A549 (cell line): Measurements from ENCODE around the gene MEX3B. TPM values are rescaled to one million over a fixed set of nuclear protein-coding genes. Genes with fewer than 3 reads are reported as not detected.

ENCODE experiments used
- ATAC-seq, 2 experiments: fragments of 200-7000 bp in 1 of 2; fragments of >200 bp in 1 of 2; cut with Nextera tagmentation in 1 of 2; cut with Tn5 transposase in 1 of 2; 3 replicates each; pipeline versions ENCODE4 v1.8.0 to v1.9.1; 2018 to 2020; ENCODE audit warnings: mild to moderate bottlenecking in 1 of 2, moderate library complexity in 1 of 2
- CTCF ChIA-PET: fragments of 300-600 bp; sonication (Branson Sonifier 250); formaldehyde crosslinking; extraction: SDS; loops from one replicate; lab custom pipeline; 2021; ENCODE audit warnings: antibody characterized with exemption, inconsistent platforms; lab: Yijun Ruan, JAX
- POLR2A ChIA-PET: fragments of 350-600 bp; formaldehyde crosslinking; extraction: SDS; loops from one replicate; lab custom pipeline; 2021; ENCODE audit warnings: antibody characterized with exemption, inconsistent platforms; lab: Yijun Ruan, JAX
- DNase-seq, 2 experiments: peaks; one replicate each; pipeline versions ENCODE4 v3.0.0 to v3.0.0-alpha.2; 2011 to 2016; ENCODE audit warnings: low read depth in 1 of 2, low spot score in 1 of 2
- FAIRE-seq: peaks from 2 replicates; lab custom pipeline; 2011; peaks lifted over from hg19 to GRCh38; lab: Jason Lieb, UNC
- H3K27ac ChIP-seq, 2 experiments: fragments of >200 bp; sonication (Bioruptor Twin); formaldehyde crosslinking; 3 replicates each; pipeline ENCODE4 v1.5.1; 2016 to 2017
- H3K4me1 ChIP-seq: fragments of >200 bp; sonication (Bioruptor Twin); formaldehyde crosslinking; 3 replicates; pipeline ENCODE4 v1.6.1; 2016
- H3K4me2 ChIP-seq: fragments of >200 bp; sonication (Bioruptor Twin); formaldehyde crosslinking; 3 replicates; pipeline ENCODE4 v1.6.1; 2016
- H3K4me3 ChIP-seq: fragments of >200 bp; sonication (Bioruptor Twin); formaldehyde crosslinking; 3 replicates; pipeline ENCODE4 v1.5.1; 2016
- H3K9me3 ChIP-seq: fragments of >200 bp; sonication (Bioruptor Twin); formaldehyde crosslinking; 3 replicates; pipeline ENCODE4 v1.6.1; 2016
- CBX8 ChIP-seq: fragments of 200-600 bp; sonication (generic); IDR thresholded peaks from 2 replicates; pipeline ENCODE4 v1.6.1; 2016
- E2F6 ChIP-seq: IDR thresholded peaks from 2 replicates; pipeline ENCODE4 v1.6.1; 2012; ENCODE audit warnings: low read depth, borderline replicate concordance
- EHMT2 ChIP-seq: fragments of 200-600 bp; sonication (generic); IDR thresholded peaks from 2 replicates; pipeline ENCODE4 v1.6.1; 2016; ENCODE audit warnings: antibody characterized with exemption, low read depth, mild to moderate bottlenecking, moderate library complexity
- EP300 ChIP-seq, 2 experiments: fragments of >200 bp; sonication (Bioruptor Twin); formaldehyde crosslinking; IDR thresholded peaks; 2 replicates in 1 of 2; 3 replicates in 1 of 2; pipeline ENCODE4 v1.6.1; 2016 to 2017
- FOSB ChIP-seq: fragments of 250-450 bp; sonication (Bioruptor Pico); IDR thresholded peaks from 2 replicates; pipeline ENCODE4 v1.5.0; 2020; ENCODE audit warnings: mild to moderate bottlenecking, moderate library complexity
- FOSL2 ChIP-seq, 2 experiments: fragments of 450-650 bp in 1 of 2; fragments of >200 bp in 1 of 2; sonication (Bioruptor Twin) in 1 of 2; formaldehyde crosslinking; IDR thresholded peaks; 2 replicates each; pipeline versions ENCODE4 v1.5.0 to v1.6.1; 2016 to 2020; ENCODE audit warnings: mild to moderate bottlenecking in 1 of 2, moderate library complexity in 1 of 2
- GATA3 ChIP-seq: IDR thresholded peaks from 2 replicates; pipeline ENCODE4 v1.6.1; 2012; ENCODE audit warnings: borderline replicate concordance
- HDAC2 ChIP-seq: fragments of 200-600 bp; sonication (generic); IDR thresholded peaks from 2 replicates; pipeline ENCODE4 v1.6.1; 2016
- KDM1A ChIP-seq: fragments of 200-600 bp; sonication (generic); IDR thresholded peaks from 2 replicates; pipeline ENCODE4 v1.6.1; 2016; ENCODE audit warnings: low read depth, mild to moderate bottlenecking
- MAX ChIP-seq: IDR thresholded peaks from 2 replicates; pipeline ENCODE4 v1.6.1; 2012
- NR3C1 ChIP-seq: fragments of >200 bp; sonication (Bioruptor Twin); formaldehyde crosslinking; IDR thresholded peaks from 3 replicates; pipeline ENCODE4 v1.6.1; 2017
- PBX3 ChIP-seq: IDR thresholded peaks from 2 replicates; pipeline ENCODE4 v1.6.1; 2012
- PHF8 ChIP-seq: fragments of 200-600 bp; sonication (generic); IDR thresholded peaks from 2 replicates; pipeline ENCODE4 v1.6.1; 2016; ENCODE audit warnings: low read depth, mild to moderate bottlenecking, antibody characterized with exemption, moderate library complexity, borderline replicate concordance
- RNF2 ChIP-seq: fragments of 200-600 bp; sonication (generic); IDR thresholded peaks from 2 replicates; pipeline ENCODE4 v1.6.1; 2016; ENCODE audit warnings: low read depth, mild to moderate bottlenecking, antibody characterized with exemption, moderate library complexity, borderline replicate concordance
- TFCP2L1 ChIP-seq: fragments of 250-450 bp; sonication (Bioruptor Pico); IDR thresholded peaks from 2 replicates; pipeline ENCODE4 v1.5.0; 2021; ENCODE audit warnings: mild to moderate bottlenecking
- ZSCAN20 ChIP-seq: fragments of 250-450 bp; sonication (Bioruptor Pico); IDR thresholded peaks from 2 replicates; pipeline ENCODE4 v1.8.0; 2022; ENCODE audit warnings: mild to moderate bottlenecking, moderate library complexity
- WGBS: methylation state at CpG from one replicate; pipeline ENCODE4 v1.1.6; 2017; ENCODE audit errors: missing lambda C conversion rate; 5-methylcytosine and 5-hydroxymethylcytosine counted together
- polyA plus RNA-seq, 4 experiments: library from polyadenylated mRNA; depleted of rRNA in 3 of 4; stranded (reverse); fragments of >200 nt; fragmentation: RNase III in 1 of 4; extraction: RNeasy Plus Mini Kit Qiagen cat#74134 plus additional on column Dnase treatment in 1 of 4; gene quantifications; 2 replicates in 3 of 4; 3 replicates in 1 of 4; pipeline ENCODE4 v1.2.3, GENCODE V29; 2011 to 2017

The MEX3B gene
- polyA plus RNA-seq, 2 of the 4 experiments (the other 2 are of a cell fraction): 2.3 to 4.2 TPM

- TF ChIP-seq PHF8 (peak; percentile 92), FOSB (CRISPR knock-in tag) (no peak), HDAC2 (no peak)
Observed at GRCh38 chr15:82046666-82047452, 1.0 kb upstream of the MEX3B start (continued).

- peak overlapping the region; percentile 61 for H3K4me3 ChIP-seq
- under 1% methylated on average over 29 of the region's 71 CpGs for WGBS
- ATAC-seq: peak; percentile 49 to 51
Observed at GRCh38 chr15:82045179-82045891, 483 bp downstream of the MEX3B start.

GRCh38 chr15:82044373-82045178, 1.2 kb downstream of the MEX3B start:
- POLR2A ChIA-PET: no interaction called here
- Histone ChIP-seq H3K4me3 (peak overlapping the region; percentile 61), H3K9me3 (no peaks in the 10 kb centered on the region), H3K4me1 (peaks cover 11% of the 10 kb centered on the region; the same call in 2 of the 3 replicates), H3K4me2 (peak overlapping the region; percentile 95), H3K27ac (peak overlapping the region; percentile 87 to 93)
- WGBS: 26% methylated on average over 53 of the region's 54 CpGs
- TF ChIP-seq FOSB (CRISPR knock-in tag): no peak
- TF ChIP-seq E2F6: 0 out of 2 replicates have a peak, but pooled peaks have one; percentile 19
- TF ChIP-seq CBX8: no peak
- ATAC-seq (peak in 1 of 2 experiments; percentile 13; a peak in 3 of 6 replicates), DNase-seq (peak; percentile 27 to 37), FAIRE-seq (no peak)
- CTCF ChIA-PET: no interaction called here

More at GRCh38 chr15:82045179-82045891, 483 bp downstream of the MEX3B start:
- Histone ChIP-seq H3K4me1 (peaks cover 11% of the 10 kb centered on the region; the same call in 2 of the 3 replicates), H3K9me3 (no peaks in the 10 kb centered on the region), H3K27ac (peak overlapping the region; percentile 87 to 93), H3K4me2 (peak overlapping the region; percentile 95)
- 0 out of 5 replicates have a peak, but pooled peaks of 1 of the 2 experiments have one; percentile 3 for TF ChIP-seq EP300 (IDR thresholded peaks at IDR 0.05)
- TF ChIP-seq PHF8: no peak
- peak; percentile 35; the same call in 1 of the 2 replicates for TF ChIP-seq RNF2
- no peak for TF ChIP-seq EHMT2
- TF ChIP-seq GATA3: 0 out of 2 replicates have a peak, but pooled peaks have one; percentile 12
- TF ChIP-seq TFCP2L1 (CRISPR knock-in tag): no peak
- no peak for TF ChIP-seq NR3C1
- TF ChIP-seq MAX: 0 out of 2 replicates have a peak, but pooled peaks have one; percentile 24
- no peak for TF ChIP-seq PBX3
- ChIA-PET CTCF (interaction anchor here (1.1 to 3.0 kb wide), 5 partner anchors 12 to 99 kb away, joined by 3 to 11 read pairs (median 7); no protein-coding TSS in a partner anchor), POLR2A (interaction anchor here (0.7 to 2.5 kb wide), 10 partner anchors 15 to 721 kb away, joined by 3 to 17 read pairs (median 4); partner anchors contain the start of gene STARD5)
- peak; percentile 45 to 55 for DNase-seq
- FAIRE-seq: no peak

- CTCF ChIA-PET: no interaction called here
- Histone ChIP-seq H3K4me3 (peak overlapping the region; percentile 61), H3K27ac (peak overlapping the region in 1 of 2 experiments; percentile 93; a peak in 2 of 6 replicates), H3K4me1 (peaks cover 11% of the 10 kb centered on the region; the same call in 2 of the 3 replicates), H3K4me2 (peak overlapping the region; percentile 95), H3K9me3 (no peaks in the 10 kb centered on the region)
- ATAC-seq: no peak
- TF ChIP-seq FOSL2 (IDR thresholded peaks at IDR 0.05) (no peak), FOSL2 (CRISPR knock-in tag; IDR thresholded peaks at IDR 0.05) (no peak), KDM1A (no peak), ZSCAN20 (CRISPR knock-in tag) (no peak)
- no peak for FAIRE-seq
- 95% methylated on average over 46 of the region's 51 CpGs for WGBS
- no peak for DNase-seq
- POLR2A ChIA-PET: no interaction called here
Observed at GRCh38 chr15:82043796-82044372, 1.9 kb downstream of the MEX3B start.
